PC-3 (cell line): Measurements from ENCODE around the gene PTGIS. TPM values are rescaled to one million over a fixed set of nuclear protein-coding genes. Genes with fewer than 3 reads are reported as not detected.
A peak's percentile ranks its signal among the peaks of the same experiment; 100 is the strongest.

Experiments used
- ATAC-seq: fragments of 200-7000 bp; cut with Tn5 transposase; 2 replicates; pipeline ENCODE4 v1.9.1; 2020; ENCODE audit warnings: mild to moderate bottlenecking, moderate library complexity
- BruUV-seq: library from RNA; stranded (reverse); fragments of 400-500 nt; replicated peaks from 2 replicates; lab custom pipeline; 2021; lab: Mats Ljungman, UMichigan
- CTCF ChIA-PET: fragments of 300-600 bp; sonication (Branson Sonifier 250); formaldehyde crosslinking; loops from one replicate; lab custom pipeline; 2022; ENCODE audit warnings: antibody characterized with exemption; lab: Charles Lee
- POLR2A ChIA-PET: fragments of 300-600 bp; sonication (Branson Sonifier 250); formaldehyde crosslinking; loops from one replicate; lab custom pipeline; 2022; ENCODE audit warnings: antibody characterized with exemption; ENCODE audit not compliant: unreplicated experiment; lab: Charles Lee
- DNase-seq: peaks from one replicate; pipeline ENCODE4 v3.0.0-alpha.2; 2015
- H2AFZ ChIP-seq: fragments of 300-600 bp; sonication (generic); 2 replicates; pipeline ENCODE4 v1.6.0; 2016; ENCODE audit warnings: antibody characterized with exemption, low read length
- H3F3A ChIP-seq: fragments of 300-600 bp; sonication (generic); one replicate; pipeline ENCODE4 v1.6.0; 2017; ENCODE audit warnings: antibody characterized with exemption, low read length, control low read depth, mild to moderate bottlenecking; ENCODE audit not compliant: unreplicated experiment
- H3K27ac ChIP-seq: fragments of 300-600 bp; sonication (generic); 2 replicates; pipeline ENCODE4 v1.5.1; 2016; ENCODE audit warnings: mild to moderate bottlenecking, low read length
- H3K27me3 ChIP-seq: fragments of 300-600 bp; sonication (generic); 2 replicates; pipeline ENCODE4 v1.6.1; 2016; ENCODE audit warnings: low read length, mixed read lengths
- H3K36me3 ChIP-seq: fragments of 300-600 bp; sonication (generic); 2 replicates; pipeline ENCODE4 v1.6.1; 2016; ENCODE audit warnings: low read depth, mixed run types, low read length, mixed read lengths
- H3K4me1 ChIP-seq: fragments of 300-600 bp; sonication (generic); 2 replicates; pipeline ENCODE4 v1.5.1; 2016; ENCODE audit warnings: low read length; ENCODE audit not compliant: insufficient read depth
- H3K4me2 ChIP-seq: fragments of 300-600 bp; sonication (generic); 2 replicates; pipeline ENCODE4 v1.6.0; 2016; ENCODE audit warnings: low read length
- H3K4me3 ChIP-seq: fragments of 300-600 bp; sonication (generic); 2 replicates; pipeline ENCODE4 v1.5.1; 2016; ENCODE audit warnings: mild to moderate bottlenecking, low read length, mixed read lengths
- H3K79me2 ChIP-seq: fragments of 300-600 bp; sonication (generic); 2 replicates; pipeline ENCODE4 v1.6.1; 2017; ENCODE audit warnings: low read length, mixed read lengths
- H3K9ac ChIP-seq: fragments of 300-600 bp; sonication (generic); 2 replicates; pipeline ENCODE4 v1.6.0; 2016; ENCODE audit warnings: mild to moderate bottlenecking, low read length
- H3K9me2 ChIP-seq: fragments of 300-600 bp; sonication (generic); replicated peaks from 2 replicates; pipeline ENCODE4 v1.6.1; 2016; ENCODE audit warnings: mixed run types, low read length, mixed read lengths
- H3K9me3 ChIP-seq: fragments of 300-600 bp; sonication (generic); 2 replicates; pipeline ENCODE4 v1.6.1; 2016; ENCODE audit warnings: low read length, mixed read lengths
- H4K20me1 ChIP-seq: fragments of 300-600 bp; sonication (generic); 2 replicates; pipeline ENCODE4 v1.6.1; 2016; ENCODE audit warnings: low read length, mixed read lengths
- CTCF ChIP-seq: fragments of 300-600 bp; sonication (generic); conservative IDR thresholded peaks from 2 replicates; pipeline ENCODE4 v1.5.1; 2017; ENCODE audit warnings: antibody characterized with exemption, low read depth, mild to moderate bottlenecking, low read length
- EZH2 ChIP-seq: fragments of 300-600 bp; sonication (generic); IDR thresholded peaks from one replicate; pipeline ENCODE4 v1.6.1; 2017; ENCODE audit warnings: antibody characterized with exemption, mild to moderate bottlenecking, low read length; ENCODE audit not compliant: unreplicated experiment
- EZH2phosphoT487 ChIP-seq: fragments of 300-600 bp; sonication (generic); IDR thresholded peaks from 2 replicates; pipeline ENCODE4 v1.6.1; 2018; ENCODE audit warnings: mild to moderate bottlenecking, antibody characterized with exemption, low read length, borderline replicate concordance
- intact Hi-C: fragments of 100-400 bp; cut with micrococcal nuclease; formaldehyde crosslinking; loops from 2 replicates; pipeline ENCODE4 v1.9.0; 2023
- total RNA-seq: library from RNA; depleted of rRNA; stranded (reverse); fragments of >200 nt; gene quantifications from 2 replicates; pipeline ENCODE4 v1.2.3, GENCODE V29; 2014

PTGIS gene
- total RNA-seq, 1 experiment from 2014 or later = 0.18 TPM

GRCh38 chr20:49585585-49586245, 17.8 kb upstream of the PTGIS start:
- no peak overlapping the region for H3K27ac ChIP-seq
- intact Hi-C loops = loop anchor here (1.0 kb wide), 1 partner anchor 17 kb away; no protein-coding TSS in a partner anchor
- DNase-seq (no peak), ATAC-seq (no peak)
- no peaks in the 10 kb centered on the region for H3K9me2 ChIP-seq
- H4K20me1 ChIP-seq = no peaks in the 10 kb centered on the region
- no peaks in the 10 kb centered on the region for H3K36me3 ChIP-seq
- H3K27me3 ChIP-seq = no peaks in the 10 kb centered on the region
- no peak overlapping the region for H2AFZ ChIP-seq
- CTCF ChIA-PET = no interaction called here
- H3K9me3 ChIP-seq = 0 out of 2 replicates have a peak, but pooled peaks cover 5% of the 10 kb centered on the region
- H3F3A ChIP-seq = no peaks in the 10 kb centered on the region
- H3K4me3 ChIP-seq = no peak overlapping the region
- H3K4me1 ChIP-seq = peaks cover 24% of the 10 kb centered on the region
- no peak overlapping the region for H3K4me2 ChIP-seq
- TF ChIP-seq EZH2phosphoT487 (no peak), EZH2 (no peak), CTCF (no peak)
- BruUV-seq = no TSS peak
- H3K79me2 ChIP-seq = no peaks in the 10 kb centered on the region
- no peak overlapping the region for H3K9ac ChIP-seq
- POLR2A ChIA-PET = no interaction called here

DNA sequence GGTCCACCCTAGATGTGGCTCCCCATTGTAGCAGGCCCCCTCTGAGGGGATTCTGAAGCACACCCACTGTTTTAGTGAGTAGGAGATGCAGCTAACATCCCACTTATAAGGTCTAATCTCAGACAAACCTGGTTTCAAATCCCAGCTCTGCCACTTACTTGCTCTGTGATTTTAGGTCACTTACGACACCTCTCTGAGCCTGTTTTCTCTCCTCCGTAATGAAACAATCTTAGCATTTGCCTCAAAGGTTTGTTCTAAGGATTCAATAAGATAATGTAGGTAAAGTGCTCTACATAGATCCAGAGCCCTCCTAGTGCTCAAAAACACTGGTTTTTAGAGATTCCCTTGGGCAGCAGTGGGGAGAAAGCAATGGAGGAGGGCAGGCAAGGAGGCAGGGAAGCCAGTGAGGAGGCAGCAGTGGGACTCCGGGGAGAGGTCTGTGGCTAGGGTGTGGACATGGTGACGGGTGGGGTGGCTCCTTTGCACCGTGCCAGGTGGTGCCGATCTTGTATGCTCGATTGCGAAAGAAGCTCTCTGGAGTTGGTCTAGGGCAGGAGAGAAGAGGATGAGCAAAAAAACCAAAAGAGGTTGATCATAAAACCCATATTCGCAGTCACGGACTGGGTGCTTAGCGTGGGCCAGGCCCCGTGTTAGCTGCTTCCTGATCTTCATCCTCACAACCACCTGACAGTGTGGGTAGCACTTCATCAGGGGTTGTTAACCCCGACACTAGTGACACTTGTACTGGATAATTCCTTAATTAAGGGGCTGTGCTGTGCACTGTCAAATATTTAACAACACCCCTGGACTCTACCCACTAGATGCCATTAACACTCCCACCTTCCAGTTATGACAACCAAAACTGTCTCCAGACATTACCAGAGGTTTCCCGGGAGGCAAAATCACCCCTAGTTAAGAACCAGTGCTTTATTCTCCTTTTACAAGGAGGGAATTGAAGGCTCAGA, 16.8 kb upstream of the PTGIS start:
- BruUV-seq = no TSS peak
- Histone ChIP-seq H3K4me2 (no peak overlapping the region), H3K9ac (no peak overlapping the region), H4K20me1 (no peaks in the 10 kb centered on the region), H3F3A (no peaks in the 10 kb centered on the region), H3K27ac (no peak overlapping the region), H2AFZ (peak overlapping the region; percentile 20), H3K79me2 (no peaks in the 10 kb centered on the region), H3K9me2 (no peaks in the 10 kb centered on the region), H3K36me3 (no peaks in the 10 kb centered on the region), H3K4me1 (peaks cover 32% of the 10 kb centered on the region), H3K27me3 (no peaks in the 10 kb centered on the region), H3K9me3 (0 out of 2 replicates have a peak, but pooled peaks cover 5% of the 10 kb centered on the region), H3K4me3 (no peak overlapping the region)
- CTCF ChIA-PET = interaction anchor here (0.6 kb wide), 1 partner anchor 24 kb away, joined by 3 read pairs; no protein-coding TSS in a partner anchor
- intact Hi-C loops = no loop called here
- no peak for ATAC-seq
- peak; percentile 30 for DNase-seq
- POLR2A ChIA-PET = no interaction called here
- TF ChIP-seq EZH2phosphoT487 = no peak
- no peak for TF ChIP-seq EZH2
- no peak for TF ChIP-seq CTCF
